Gastrocnemius medialis (tissue), 4 donors: ENCODE measurements around the gene PAPSS2.

Experiments used
- POLR2A ChIP-seq, 2 donors: fragments of 450-650 bp; IDR thresholded peaks; one replicate each; pipeline ENCODE4 v1.6.1; 2017; ENCODE audit warnings: antibody characterized with exemption in 2 of 2, mild to moderate bottlenecking in 2 of 2, moderate library complexity in 2 of 2
- TF ChIP-seq, protein P1 (sequence below), 5 experiments: fragments of 450-650 bp in 3 of 5; fragments of 200-600 bp in 2 of 5; sonication (generic) in 2 of 5; IDR thresholded peaks in 4 of 5; conservative IDR thresholded peaks in 1 of 5; 1 replicate in 4 of 5; 2 replicates in 1 of 5; pipeline ENCODE4 v1.5.1; 2016 to 2019; ENCODE audit warnings: antibody characterized with exemption in 5 of 5, mild to moderate bottlenecking in 3 of 5, moderate library complexity in 3 of 5

GRCh38 chr10:87700031-87700796, 40.5 kb downstream of the PAPSS2 start:
- no peak for TF ChIP-seq POLR2A (IDR thresholded peaks at IDR 0.05)
- TF ChIP-seq, protein P1, sequence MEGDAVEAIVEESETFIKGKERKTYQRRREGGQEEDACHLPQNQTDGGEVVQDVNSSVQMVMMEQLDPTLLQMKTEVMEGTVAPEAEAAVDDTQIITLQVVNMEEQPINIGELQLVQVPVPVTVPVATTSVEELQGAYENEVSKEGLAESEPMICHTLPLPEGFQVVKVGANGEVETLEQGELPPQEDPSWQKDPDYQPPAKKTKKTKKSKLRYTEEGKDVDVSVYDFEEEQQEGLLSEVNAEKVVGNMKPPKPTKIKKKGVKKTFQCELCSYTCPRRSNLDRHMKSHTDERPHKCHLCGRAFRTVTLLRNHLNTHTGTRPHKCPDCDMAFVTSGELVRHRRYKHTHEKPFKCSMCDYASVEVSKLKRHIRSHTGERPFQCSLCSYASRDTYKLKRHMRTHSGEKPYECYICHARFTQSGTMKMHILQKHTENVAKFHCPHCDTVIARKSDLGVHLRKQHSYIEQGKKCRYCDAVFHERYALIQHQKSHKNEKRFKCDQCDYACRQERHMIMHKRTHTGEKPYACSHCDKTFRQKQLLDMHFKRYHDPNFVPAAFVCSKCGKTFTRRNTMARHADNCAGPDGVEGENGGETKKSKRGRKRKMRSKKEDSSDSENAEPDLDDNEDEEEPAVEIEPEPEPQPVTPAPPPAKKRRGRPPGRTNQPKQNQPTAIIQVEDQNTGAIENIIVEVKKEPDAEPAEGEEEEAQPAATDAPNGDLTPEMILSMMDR (IDR thresholded peaks at IDR 0.05 in 4 of 5, conservative IDR thresholded peaks at IDR 0.05 in 1 of 5) = no peak
